ENCODE measurements around the gene UGT1A8. TPM values are rescaled to one million over a fixed set of nuclear protein-coding genes. Genes with fewer than 3 reads are reported as not detected.

The UGT1A8 gene
- total and polyA plus RNA-seq, 9 of the 15 experiments (the other 6 are each of a cell fraction or from before 2014, with no cell fraction given), result 0.04 TPM; not detected in 8

DNA sequence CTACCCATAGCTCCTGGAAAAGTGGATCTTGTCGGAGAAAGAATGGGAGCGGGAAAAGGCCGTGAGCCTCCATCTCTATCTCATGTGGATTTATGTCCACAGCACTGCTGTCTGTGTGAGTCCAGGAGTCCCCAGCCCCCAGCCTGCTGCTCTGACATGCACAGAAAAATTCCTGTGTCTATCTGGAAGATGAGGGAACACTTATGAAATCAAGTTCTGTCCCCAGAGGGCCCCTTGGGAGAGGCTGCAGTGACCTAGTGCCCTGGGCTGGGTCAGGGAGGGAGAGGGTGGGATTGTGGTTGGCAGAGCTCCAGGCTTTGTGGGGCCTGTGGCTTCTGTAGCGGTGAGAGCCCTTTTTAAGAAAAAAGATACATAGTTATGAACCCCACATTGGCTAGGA, 199.3 kb downstream of the UGT1A8 start (continued):
- TF ChIP-seq POLR3G (IDR thresholded peaks at IDR 0.05; ENCODE audit: extremely low read depth, insufficient read length, insufficient replicate concordance) (no peak), DPF2 (IDR thresholded peaks at IDR 0.05) (no peak), ZSCAN32 (CRISPR knock-in tag; IDR thresholded peaks at IDR 0.05) (no peak)

- Histone ChIP-seq H3K79me2 (ENCODE audit: control insufficient read depth, insufficient read depth, low read length) (no peaks in the 10 kb centered on the region), H3K4me1 (replicated peaks in 1 of 2; ENCODE audit: control insufficient read depth in 2 of 2, insufficient read depth in 2 of 2, low read length in 2 of 2) (no peaks in the 10 kb centered on the region; a peak in 1 of 5 replicates), H3K27ac (ENCODE audit: extremely low read depth, low read depth, low read length) (no peak overlapping the region), H4K20me1 (replicated peaks; ENCODE audit: control insufficient read depth, insufficient read depth, low read length) (no peaks in the 10 kb centered on the region; the same call in 1 of the 2 replicates), H3K27me3 (ENCODE audit: control insufficient read depth in 2 of 2, insufficient read depth in 2 of 2, low read length in 2 of 2) (peaks cover 0 to 51% of the 10 kb centered on the region in 2 experiments; a peak in 4 of 5 replicates), H3K36me3 (ENCODE audit: control insufficient read depth, insufficient read depth, low read length) (no peaks in the 10 kb centered on the region), H3K9me3 (replicated peaks; ENCODE audit: control insufficient read depth, insufficient read depth, low read depth, low read length) (no peaks in the 10 kb centered on the region), H3K9me1 (ENCODE audit: control insufficient read depth, insufficient read depth, low read length) (no peaks in the 10 kb centered on the region), H3K9ac (ENCODE audit: insufficient read depth in 1 of 2, low read depth in 2 of 2, low read length in 2 of 2) (no peak overlapping the region), H3K4me3 (no peak overlapping the region), H2AFZ (ENCODE audit: low read depth, low read length) (no peak overlapping the region), H3K4me2 (ENCODE audit: insufficient read depth, low read length) (no peak overlapping the region)
- CTCF ChIA-PET (ENCODE audit: low intra/inter-chr PET ratio), result no interaction called here
- in situ Hi-C loops (cut with MboI), result no loop called here
- no TSS peak for BruUV-seq (replicated peaks)
- intact Hi-C loops (cut with micrococcal nuclease), result no loop called here
- ATAC-seq (no peak), FAIRE-seq (no peak), DNase-seq (ENCODE audit: extremely low read depth in 1 of 4, low spot score in 3 of 4) (no peak)
- POLR2A ChIA-PET, result interaction anchor here (0.6 kb wide), 1 partner anchor 20 kb away, joined by 3 read pairs; no protein-coding TSS in a partner anchor
- TF ChIP-seq RNF2 (IDR thresholded peaks at IDR 0.05) (no peak), MAFK (IDR thresholded peaks at IDR 0.05; ENCODE audit: low read length) (no peak), SAFB (IDR thresholded peaks at IDR 0.05; ENCODE audit: borderline replicate concordance, low read depth, low read length) (no peak), POLR2G (IDR thresholded peaks at IDR 0.05; ENCODE audit: low read depth, low read length) (no peak), ZC3H11A (IDR thresholded peaks at IDR 0.05; ENCODE audit: low read depth, low read length) (no peak), RBM22 (IDR thresholded peaks at IDR 0.05; ENCODE audit: low read depth, low read length, poor library complexity, severe bottlenecking) (no peak), TRIM28 (IDR thresholded peaks at IDR 0.05) (no peak), GABPB2 (CRISPR knock-in tag; conservative IDR thresholded peaks at IDR 0.05) (no peak), PHF20 (IDR thresholded peaks at IDR 0.05; ENCODE audit: partially characterized antibody) (no peak), ZNF717 (CRISPR knock-in tag; IDR thresholded peaks at IDR 0.05) (no peak)
- 10% methylated on average over 3 of the region's 3 CpGs for WGBS (ENCODE audit: insufficient coverage, low coverage, missing lambda C conversion rate)
Observed at GRCh38 chr2:233817361-233817911, 200.0 kb downstream of the UGT1A8 start.
